GM18868 (cell line): ENCODE results near the gene BRF1.
"Not testable (repeated sequence)": the region's sequence is repeated elsewhere in the genome, so short reads cannot be mapped to it uniquely, and the experiment has no call there.

Experiments used
- ATAC-seq: cut with Tn5 transposase; IDR thresholded peaks from one replicate; pipeline ENCODE4 v1.9.1; 2021; ENCODE audit warnings: mild to moderate bottlenecking, moderate library complexity; ENCODE audit not compliant: unreplicated experiment

BRF1 gene

GRCh38 chr14:105290621-105291346 is 10.0 kb downstream of the BRF1 start:
- ATAC-seq = no peak

DNA sequence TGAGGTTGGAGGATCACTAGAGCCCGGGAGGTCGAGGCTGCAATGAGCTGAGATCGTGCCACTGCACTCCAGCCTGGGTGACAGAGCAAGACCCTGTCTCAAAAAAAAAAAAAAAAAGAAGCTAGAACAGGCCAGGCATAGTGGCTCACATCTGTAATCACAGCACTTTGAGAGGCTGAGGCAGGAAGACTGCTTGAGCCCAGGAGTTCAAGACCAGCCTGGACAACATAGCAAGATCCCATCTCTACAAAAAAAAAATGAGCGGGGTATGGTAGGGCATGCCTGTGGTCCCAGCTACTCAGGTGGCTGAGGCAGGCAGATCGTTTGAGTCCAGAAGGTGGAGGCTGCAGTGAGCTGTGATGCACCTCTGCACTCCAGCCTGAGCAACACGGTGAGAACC is 11.9 kb downstream of the BRF1 start:
- not testable (repeated sequence) for ATAC-seq

DNA sequence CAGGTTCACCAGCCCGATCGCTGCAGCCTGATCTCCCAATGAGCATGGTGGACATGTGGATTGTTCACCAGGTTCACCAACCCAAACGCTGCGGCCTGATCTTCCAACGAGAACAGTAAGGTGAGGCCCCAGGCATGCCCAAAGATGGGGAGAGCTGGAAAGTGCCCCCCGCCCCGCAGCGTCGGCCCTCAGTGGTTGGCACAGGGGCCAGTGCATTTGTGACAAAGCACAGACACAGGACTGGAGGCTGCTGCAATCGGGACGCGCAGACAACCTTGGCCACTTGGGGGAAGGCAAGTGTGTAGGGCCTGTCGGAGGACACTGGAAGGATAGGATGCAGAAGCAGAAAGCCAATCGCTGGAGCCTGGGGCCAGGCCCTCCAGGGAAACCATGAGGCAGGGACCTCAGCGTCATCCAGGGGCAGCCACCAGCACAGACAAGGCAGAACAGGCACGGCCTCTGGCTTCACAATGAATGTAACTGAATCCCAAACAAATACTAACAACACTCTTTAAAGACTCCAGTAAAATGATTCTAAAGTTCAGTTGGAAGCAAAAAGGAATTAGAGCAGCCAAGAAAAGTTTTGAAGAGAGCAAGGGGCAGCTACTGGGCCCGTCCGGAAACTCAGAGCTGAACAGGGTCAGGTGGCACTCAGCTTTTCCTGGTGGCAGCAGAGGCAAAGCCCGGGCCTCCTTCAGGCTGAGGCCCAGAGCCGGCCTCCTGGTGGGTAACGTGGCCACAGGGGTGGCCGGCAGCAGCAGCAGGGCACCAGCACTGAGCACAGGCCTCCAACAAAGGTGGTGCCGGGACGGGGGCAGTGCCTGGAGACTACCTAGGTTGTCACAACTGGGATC is 13.3 kb downstream of the BRF1 start:
- no peak for ATAC-seq

DNA sequence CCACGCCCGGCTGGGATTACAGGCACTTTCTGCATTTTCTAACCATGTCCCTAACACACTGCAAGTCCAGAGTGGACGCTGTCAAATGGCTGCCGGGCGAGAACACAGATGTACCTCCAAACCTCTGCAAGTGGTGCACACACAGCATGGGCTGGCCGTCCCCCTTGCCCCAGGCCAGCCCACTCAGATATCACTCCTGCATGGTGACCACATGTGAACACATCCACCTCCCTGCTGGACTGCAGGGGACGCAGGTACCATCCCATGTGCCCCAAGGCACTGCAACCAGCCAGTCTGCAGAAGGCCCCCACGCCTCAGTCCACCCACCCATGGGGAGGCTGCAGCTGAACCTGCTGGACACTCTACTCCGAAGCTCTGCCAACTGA is 14.0 kb downstream of the BRF1 start:
- ATAC-seq = no peak

- ATAC-seq = no peak
Observed at GRCh38 chr14:105285174-105285573, 15.6 kb downstream of the BRF1 start.

DNA sequence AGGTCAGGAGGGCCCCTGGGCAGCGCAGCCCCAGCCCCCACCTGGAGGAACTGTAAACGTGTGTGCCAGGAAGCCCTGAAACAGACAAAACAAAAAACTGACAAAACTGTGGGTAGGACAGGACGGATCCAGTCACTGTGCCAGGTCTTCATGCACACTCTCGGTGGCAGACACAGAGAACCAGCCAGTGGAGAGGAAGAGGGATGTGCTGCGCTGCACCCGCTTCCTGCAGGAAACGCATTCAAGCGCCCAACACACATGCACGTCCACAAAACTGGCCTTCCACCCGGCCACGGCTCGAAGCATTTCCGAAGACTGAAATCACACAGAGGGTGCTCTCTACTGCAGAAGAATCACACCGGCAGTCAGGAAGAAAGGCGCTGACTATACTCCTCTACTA is 16.9 kb downstream of the BRF1 start:
- no peak for ATAC-seq

- no peak for ATAC-seq
Observed at GRCh38 chr14:105283028-105283427, 17.8 kb downstream of the BRF1 start.

DNA sequence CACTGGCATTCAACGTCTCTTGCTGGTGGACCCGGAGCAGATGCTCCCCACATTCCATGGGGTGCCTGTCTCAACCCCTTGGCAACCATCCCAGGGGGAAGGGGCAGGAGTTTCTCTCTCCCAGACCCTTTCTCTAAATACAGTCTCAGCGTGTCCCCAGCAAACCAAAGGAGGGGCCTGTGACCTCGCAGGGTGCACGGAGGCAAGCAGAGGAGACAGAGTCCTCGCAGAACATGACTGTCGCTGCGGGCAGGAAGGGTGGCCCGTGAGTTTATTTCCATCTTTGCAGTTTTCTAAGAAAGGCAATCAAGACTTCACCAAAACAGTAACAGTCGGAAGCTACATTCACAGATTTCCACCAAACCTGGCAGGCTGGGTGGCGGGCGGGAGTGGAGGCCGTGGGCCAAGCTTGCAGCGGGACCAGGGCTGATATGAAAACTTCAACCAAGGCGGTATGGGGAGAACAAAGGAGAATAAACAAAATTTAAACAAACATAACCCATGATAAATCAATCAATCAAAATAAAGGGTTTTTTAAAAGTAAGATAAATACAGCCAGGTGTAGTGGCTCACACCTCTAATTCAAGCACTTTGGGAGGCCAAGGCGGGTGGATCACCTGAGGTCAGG is 18.6 kb downstream of the BRF1 start:
- ATAC-seq = no peak

GRCh38 chr14:105281371-105282097 is 19.3 kb downstream of the BRF1 start:
- no peak for ATAC-seq

DNA sequence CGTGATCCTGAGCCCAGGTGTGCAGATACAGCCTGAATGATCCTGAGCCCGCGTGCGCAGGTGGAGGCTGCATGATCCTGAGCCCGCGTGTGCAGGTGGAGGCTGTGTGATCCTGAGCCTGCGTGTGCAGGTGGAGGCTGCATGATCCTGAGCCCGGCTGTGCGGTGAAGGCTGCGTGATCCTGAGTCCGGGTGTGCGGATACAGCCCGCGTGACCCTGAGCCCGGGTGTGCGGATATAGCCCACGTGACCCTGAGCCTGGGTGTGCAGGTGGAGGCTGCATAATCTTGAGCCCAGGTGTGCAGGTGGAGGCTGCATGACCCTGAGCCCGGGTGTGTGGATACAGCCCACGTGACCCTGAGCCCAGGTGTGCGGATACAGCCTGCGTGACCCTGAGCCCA is 20.3 kb downstream of the BRF1 start:
- no peak for ATAC-seq

DNA sequence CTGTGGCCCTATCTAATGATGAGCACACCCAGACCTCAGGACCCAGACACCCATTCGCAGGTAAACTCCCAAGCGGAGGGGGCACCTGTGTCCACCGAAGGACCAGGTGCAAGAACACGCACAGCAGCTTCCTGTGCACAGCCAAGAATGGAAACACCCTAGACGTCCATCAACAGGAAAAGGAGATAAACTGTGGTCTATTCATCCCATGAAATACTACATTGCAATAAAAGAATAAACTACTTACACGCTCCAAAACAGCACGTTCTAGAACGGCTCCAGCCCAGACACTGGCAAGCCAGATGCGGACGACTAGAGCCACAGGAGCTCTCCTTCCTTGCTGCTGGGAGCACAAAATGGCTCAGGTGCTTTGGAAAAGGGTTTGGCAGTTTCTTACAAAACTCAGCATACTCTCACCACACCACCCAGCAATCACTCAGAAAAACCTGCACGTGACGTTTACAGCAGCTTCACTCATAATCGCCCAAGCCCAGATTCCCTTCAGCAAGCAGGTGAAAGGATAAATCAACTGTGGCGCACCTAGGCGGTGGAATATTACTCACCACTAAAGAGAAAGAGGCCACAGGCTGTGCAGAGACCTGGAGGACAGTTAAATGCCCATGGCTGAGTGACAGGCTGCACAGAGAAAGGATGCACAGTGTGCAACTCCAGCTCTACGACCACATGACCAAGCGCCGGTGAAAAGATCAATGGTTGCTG is 21.0 kb downstream of the BRF1 start:
- ATAC-seq = no peak

GRCh38 chr14:105277448-105277847 is 23.4 kb downstream of the BRF1 start:
- not testable (repeated sequence) for ATAC-seq

GRCh38 chr14:105275267-105275946 is 25.4 kb downstream of the BRF1 start:
- no peak for ATAC-seq

DNA sequence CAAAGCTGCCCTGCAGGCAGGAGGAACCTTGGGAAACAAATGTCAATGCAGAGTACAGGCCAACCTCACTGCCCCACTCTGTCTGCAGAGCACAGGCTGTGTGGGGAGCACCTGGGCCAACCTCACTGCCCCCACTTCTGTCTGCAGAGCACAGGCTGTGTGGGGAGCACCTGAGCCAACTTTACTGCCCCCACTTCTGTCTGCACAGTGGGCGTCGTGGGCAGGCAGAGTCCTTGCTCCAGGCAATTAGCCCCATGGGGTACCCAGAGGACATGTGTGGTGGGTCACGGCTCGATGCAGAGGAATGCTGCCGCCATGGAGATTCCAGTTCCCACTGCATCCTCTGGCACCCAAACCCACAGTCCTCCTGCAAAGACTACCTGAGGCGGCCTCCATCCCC is 26.2 kb downstream of the BRF1 start:
- no peak for ATAC-seq

GRCh38 chr14:105273062-105273461 is 27.7 kb downstream of the BRF1 start:
- ATAC-seq = no peak

DNA sequence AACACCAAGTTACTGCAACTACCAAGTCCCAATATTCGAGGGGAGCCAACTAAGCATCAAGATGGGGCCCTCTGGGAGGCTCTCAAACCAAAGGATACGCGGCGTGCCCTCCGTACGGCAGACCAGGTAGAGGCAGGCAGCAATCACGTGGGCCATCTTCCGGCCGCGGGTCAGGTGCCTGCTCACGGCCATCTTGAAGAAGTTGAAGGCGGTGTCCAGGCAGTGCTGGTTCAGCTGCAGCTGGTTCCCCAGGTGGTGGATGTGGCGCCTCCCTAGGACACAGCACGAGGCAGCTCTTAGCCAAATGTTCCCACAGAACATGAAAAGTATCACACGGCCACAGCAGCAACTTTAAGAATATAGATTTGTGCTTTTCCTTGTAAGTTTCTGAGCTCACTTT is 28.2 kb downstream of the BRF1 start:
- ATAC-seq = no peak

DNA sequence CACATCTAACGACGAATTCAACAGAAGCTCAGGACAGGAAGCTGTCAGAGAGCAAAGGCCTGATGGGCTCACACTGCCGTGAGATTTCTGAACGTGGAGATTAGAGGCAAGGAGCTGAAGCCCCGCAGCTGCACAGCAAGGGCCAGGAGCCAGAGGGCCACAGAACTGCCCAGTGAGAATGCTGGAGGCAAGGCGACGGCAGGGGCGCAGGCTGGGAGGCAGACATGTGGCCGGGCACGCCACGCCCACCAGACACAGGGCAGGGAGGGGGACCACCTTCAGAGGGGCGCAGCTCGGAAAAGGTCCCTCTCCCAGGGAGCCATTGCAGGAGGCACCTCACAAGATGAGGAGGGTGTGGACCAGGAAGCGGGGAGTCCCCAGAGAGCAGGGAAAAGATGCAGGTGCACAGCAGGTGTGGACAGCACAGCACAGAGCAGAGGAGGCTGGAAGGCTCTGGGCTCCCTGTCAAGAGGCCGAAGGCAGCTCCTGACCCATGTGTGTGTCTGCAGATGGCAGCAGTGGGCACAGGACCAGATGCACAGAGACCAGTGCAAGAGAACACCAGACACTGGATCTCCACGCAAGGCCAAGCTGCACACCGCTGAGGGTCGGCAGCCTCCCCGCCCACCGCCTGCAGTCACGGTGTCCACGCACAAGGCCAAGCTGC is 29.4 kb downstream of the BRF1 start:
- no peak for ATAC-seq

GRCh38 chr14:105269405-105269804 is 31.4 kb downstream of the BRF1 start:
- no peak for ATAC-seq

GRCh38 chr14:105268736-105269354 is 32.0 kb downstream of the BRF1 start:
- ATAC-seq = no peak
